ENCODE data around the gene HTR4. TPM values are rescaled to one million over a fixed set of nuclear protein-coding genes. Genes with fewer than 3 reads are reported as not detected.

The HTR4 gene
- total RNA-seq, 6 donors from 2014 or later: 0.09 TPM; not detected in 5

- TF ChIP-seq EP300 (IDR thresholded peaks at IDR 0.05) (no peak), CTCF (IDR thresholded peaks at IDR 0.05) (no peak), POLR2AphosphoS5 (IDR thresholded peaks at IDR 0.05) (no peak), POLR2A (IDR thresholded peaks at IDR 0.05) (no peak)
- Histone ChIP-seq H3K27me3 (no peaks in the 10 kb centered on the region), H3K4me1 (no peaks in the 10 kb centered on the region), H3K9me3 (no peaks in the 10 kb centered on the region), H3K36me3 (no peaks in the 10 kb centered on the region), H3K4me3 (no peak overlapping the region), H3K27ac (no peak overlapping the region)
- WGBS, 2 donors: 54 to 62% methylated on average over 7 of the region's 7 CpGs
- no peak for ATAC-seq (ENCODE audit: low FRiP score in 2 of 2)
- no peak for DNase-seq
These were observed 11.1 kb upstream of the HTR4 start for GRCh38 chr5:148665431-148665830.

GRCh38 chr5:148663509-148663908 lies 9.2 kb upstream of the HTR4 start:
- no peak for TF ChIP-seq POLR2A (IDR thresholded peaks at IDR 0.05)
- no peak for TF ChIP-seq EP300 (IDR thresholded peaks at IDR 0.05)
- TF ChIP-seq POLR2AphosphoS5 (IDR thresholded peaks at IDR 0.05): no peak
- no peak for TF ChIP-seq CTCF (IDR thresholded peaks at IDR 0.05)
- no peaks in the 10 kb centered on the region for H3K9me3 ChIP-seq
- H3K27me3 ChIP-seq: no peaks in the 10 kb centered on the region
- no peaks in the 10 kb centered on the region for H3K36me3 ChIP-seq
- DNase-seq (no peak), ATAC-seq (ENCODE audit: low FRiP score in 2 of 2) (no peak)
- 72 to 74% methylated on average over 2 of the region's 2 CpGs for WGBS, 2 donors
- H3K4me1 ChIP-seq: no peaks in the 10 kb centered on the region
- no peak overlapping the region for H3K4me3 ChIP-seq
- H3K27ac ChIP-seq: no peak overlapping the region

- no peaks in the 10 kb centered on the region for H3K27me3 ChIP-seq
- H3K9me3 ChIP-seq: no peaks in the 10 kb centered on the region
- H3K4me3 ChIP-seq: no peak overlapping the region
- ATAC-seq (ENCODE audit: low FRiP score in 2 of 2) (no peak), DNase-seq (no peak)
- TF ChIP-seq CTCF (IDR thresholded peaks at IDR 0.05): no peak
- no peak for TF ChIP-seq EP300 (IDR thresholded peaks at IDR 0.05)
- no peak for TF ChIP-seq POLR2A (IDR thresholded peaks at IDR 0.05)
- no peak for TF ChIP-seq POLR2AphosphoS5 (IDR thresholded peaks at IDR 0.05)
- H3K27ac ChIP-seq: no peak overlapping the region
- no peaks in the 10 kb centered on the region for H3K36me3 ChIP-seq
- 55 to 65% methylated on average over 5 of the region's 5 CpGs for WGBS, 2 donors
- H3K4me1 ChIP-seq: no peaks in the 10 kb centered on the region
These were observed 6.0 kb upstream of the HTR4 start for GRCh38 chr5:148660346-148660660.

- no peak for ATAC-seq (ENCODE audit: low FRiP score in 2 of 2)
- H3K36me3 ChIP-seq: no peaks in the 10 kb centered on the region
- TF ChIP-seq CTCF (IDR thresholded peaks at IDR 0.05) (no peak), EP300 (IDR thresholded peaks at IDR 0.05) (no peak), POLR2AphosphoS5 (IDR thresholded peaks at IDR 0.05) (no peak), POLR2A (IDR thresholded peaks at IDR 0.05) (no peak)
These were observed 5.5 kb upstream of the HTR4 start for GRCh38 chr5:148659641-148660345.

GRCh38 chr5:148653291-148653835 lies 964 bp downstream of the HTR4 start:
- no peaks in the 10 kb centered on the region for H3K36me3 ChIP-seq
- ATAC-seq (ENCODE audit: low FRiP score in 2 of 2) (no peak), DNase-seq (no peak)
- TF ChIP-seq POLR2AphosphoS5 (IDR thresholded peaks at IDR 0.05) (no peak), CTCF (IDR thresholded peaks at IDR 0.05) (no peak), EP300 (IDR thresholded peaks at IDR 0.05) (no peak), POLR2A (IDR thresholded peaks at IDR 0.05) (no peak)
- H3K4me3 ChIP-seq: peak overlapping the region in 1 of 4 donors; percentile 30
- WGBS, 2 donors: 88 to 91% methylated on average over 11 of the region's 11 CpGs
- peaks cover 0 to 9% (median 4%) of the 10 kb centered on the region in 4 donors for H3K4me1 ChIP-seq
- H3K27me3 ChIP-seq: peaks cover 0 to 8% (median 3%) of the 10 kb centered on the region in 4 donors
- H3K27ac ChIP-seq: no peak overlapping the region
- no peaks in the 10 kb centered on the region for H3K9me3 ChIP-seq

More at GRCh38 chr5:148659641-148660345, 5.5 kb upstream of the HTR4 start:
- Histone ChIP-seq H3K4me3 (no peak overlapping the region), H3K9me3 (no peaks in the 10 kb centered on the region), H3K4me1 (no peaks in the 10 kb centered on the region), H3K27me3 (no peaks in the 10 kb centered on the region), H3K27ac (no peak overlapping the region)
- 51 to 87% methylated on average over 2 of the region's 2 CpGs for WGBS, 2 donors
- DNase-seq: no peak
